WTC11 (cell line): ENCODE measurements around the gene CSF1R. TPM values are rescaled to one million over a fixed set of nuclear protein-coding genes. Genes with fewer than 3 reads are reported as not detected.

Source experiments
- ATAC-seq: fragments of 200-7000 bp; cut with Tn5 transposase; 2 replicates; pipeline ENCODE4 v1.10.0; 2021; ENCODE audit warnings: mild to moderate bottlenecking, moderate library complexity
- CTCF ChIA-PET: fragments of 300-600 bp; sonication (Branson Sonifier 250); formaldehyde crosslinking; loops from one replicate; lab custom pipeline; 2021; ENCODE audit warnings: antibody characterized with exemption; lab: Charles Lee
- POLR2A ChIA-PET: fragments of 350-600 bp; sonication (Branson Sonifier 250); formaldehyde crosslinking; loops from one replicate; lab custom pipeline; 2021; ENCODE audit warnings: antibody characterized with exemption; lab: Charles Lee
- DNase-seq: peaks from one replicate; pipeline ENCODE4 v3.0.0; 2021; ENCODE audit warnings: low spot score
- H3K27ac Mint-ChIP-seq: 2 replicates; pipeline ENCODE4 v1.8.0; 2021; ENCODE audit warnings: mixed read lengths
- H3K27me3 Mint-ChIP-seq: 2 replicates; pipeline ENCODE4 v1.8.0; 2021; ENCODE audit warnings: low read depth, mild to moderate bottlenecking, moderate library complexity, mixed read lengths
- H3K36me3 Mint-ChIP-seq: 2 replicates; pipeline ENCODE4 v1.8.0; 2021; ENCODE audit warnings: mixed read lengths
- H3K4me1 Mint-ChIP-seq: 2 replicates; pipeline ENCODE4 v1.8.0; 2022; ENCODE audit warnings: mixed read lengths
- H3K4me3 Mint-ChIP-seq: 2 replicates; pipeline ENCODE4 v1.8.0; 2021; ENCODE audit warnings: mild to moderate bottlenecking, moderate library complexity, mixed read lengths
- H3K9me3 Mint-ChIP-seq: 2 replicates; pipeline ENCODE4 v1.8.0; 2021; ENCODE audit warnings: mixed read lengths
- CBFB ChIP-seq: sonication (generic); formaldehyde crosslinking; IDR thresholded peaks from 2 replicates; pipeline ENCODE4 v1.8.1; 2022; ENCODE audit warnings: mild to moderate bottlenecking, low read depth, missing genetic modification reagents
- FOXK1 ChIP-seq: sonication (generic); formaldehyde crosslinking; IDR thresholded peaks from 2 replicates; pipeline ENCODE4 v1.8.0; 2022; ENCODE audit warnings: mild to moderate bottlenecking, moderate library complexity, missing genetic modification reagents
- GRHL2 ChIP-seq: fragments of 250-450 bp; sonication (Bioruptor Pico); IDR thresholded peaks from 2 replicates; pipeline ENCODE4 v1.8.0; 2022; ENCODE audit warnings: mild to moderate bottlenecking, moderate library complexity; ENCODE audit not compliant: insufficient replicate concordance, severe bottlenecking
- MXD4 ChIP-seq: fragments of 250-450 bp; sonication (Bioruptor Pico); IDR thresholded peaks from 2 replicates; pipeline ENCODE4 v1.8.0; 2021; ENCODE audit warnings: mild to moderate bottlenecking, moderate library complexity, borderline replicate concordance
- ZNF121 ChIP-seq: sonication (generic); formaldehyde crosslinking; IDR thresholded peaks from 2 replicates; pipeline ENCODE4 v1.8.0; 2023; ENCODE audit warnings: missing genetic modification reagents
- total RNA-seq: library from RNA; stranded (reverse); gene quantifications from 3 replicates; pipeline ENCODE4 v1.2.3, GENCODE V29; 2021
- TF ChIP-seq, protein P1 (sequence below): fragments of 250-450 bp; sonication (Bioruptor Pico); conservative IDR thresholded peaks from 2 replicates; pipeline ENCODE4 v1.9.0; 2021; ENCODE audit warnings: mild to moderate bottlenecking
- TF ChIP-seq, protein P2 (sequence below): sonication (generic); formaldehyde crosslinking; conservative IDR thresholded peaks from 2 replicates; pipeline ENCODE4 v1.8.1; 2023; ENCODE audit warnings: mild to moderate bottlenecking, low read depth, missing genetic modification reagents, moderate library complexity
- TF ChIP-seq, protein P3 (sequence below): sonication (generic); formaldehyde crosslinking; IDR thresholded peaks from 2 replicates; pipeline ENCODE4 v1.8.1; 2023; ENCODE audit warnings: mild to moderate bottlenecking, missing genetic modification reagents
- TF ChIP-seq, protein P4 (sequence below): sonication (generic); formaldehyde crosslinking; IDR thresholded peaks from 2 replicates; pipeline ENCODE4 v1.8.1; 2023; ENCODE audit warnings: mild to moderate bottlenecking, missing genetic modification reagents
- TF ChIP-seq, protein P5 (sequence below): sonication (generic); formaldehyde crosslinking; conservative IDR thresholded peaks from 2 replicates; pipeline ENCODE4 v1.8.1; 2022; ENCODE audit warnings: mild to moderate bottlenecking, missing genetic modification reagents
- TF ChIP-seq, protein P6 (sequence below): sonication (generic); formaldehyde crosslinking; IDR thresholded peaks from 2 replicates; pipeline ENCODE4 v1.8.0; 2022; ENCODE audit warnings: mild to moderate bottlenecking, missing genetic modification reagents
- TF ChIP-seq, protein P7 (sequence below): sonication (generic); formaldehyde crosslinking; IDR thresholded peaks from 2 replicates; pipeline ENCODE4 v1.8.1; 2023; ENCODE audit warnings: mild to moderate bottlenecking, missing genetic modification reagents, moderate library complexity
- TF ChIP-seq, protein P8 (sequence below): fragments of 250-450 bp; sonication (Bioruptor Pico); IDR thresholded peaks from 2 replicates; pipeline ENCODE4 v2.1.2; 2022; ENCODE audit warnings: mild to moderate bottlenecking, moderate library complexity

CSF1R gene
- total RNA-seq, 1 experiment from 2014 or later, result 0.20 TPM

DNA sequence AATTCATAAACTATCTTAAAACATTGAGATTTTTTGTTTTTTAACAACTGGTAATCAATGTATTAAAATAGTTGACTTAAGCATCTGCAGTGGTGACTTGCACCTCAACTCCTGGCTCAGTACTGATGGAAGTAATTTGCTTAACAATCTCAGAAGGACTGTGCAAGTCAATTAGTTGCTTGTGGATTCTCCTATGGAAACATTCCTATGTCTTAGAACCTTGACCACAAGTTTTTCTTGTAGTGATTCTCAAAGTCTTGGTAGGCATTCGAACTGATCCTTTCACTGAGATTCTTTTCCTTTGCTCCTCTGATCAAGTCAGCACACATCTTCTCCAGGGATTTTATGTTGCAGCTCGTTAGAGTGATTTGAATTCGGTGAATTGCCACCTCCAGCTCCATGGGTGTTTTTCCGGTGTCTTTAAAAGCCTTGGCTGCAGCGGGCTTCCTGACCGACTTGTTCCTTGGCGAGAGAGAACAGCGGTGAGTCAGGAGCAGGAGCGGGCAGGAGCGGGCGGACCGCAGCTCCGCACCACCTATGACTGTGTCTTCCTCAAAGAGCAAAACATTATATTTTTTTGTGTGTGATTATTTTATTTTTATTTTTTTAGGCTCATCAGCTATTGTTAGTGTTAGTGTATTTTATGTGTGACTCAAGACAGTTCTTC lies 64.7 kb downstream of the CSF1R start (continued):
- TF ChIP-seq, protein P1, sequence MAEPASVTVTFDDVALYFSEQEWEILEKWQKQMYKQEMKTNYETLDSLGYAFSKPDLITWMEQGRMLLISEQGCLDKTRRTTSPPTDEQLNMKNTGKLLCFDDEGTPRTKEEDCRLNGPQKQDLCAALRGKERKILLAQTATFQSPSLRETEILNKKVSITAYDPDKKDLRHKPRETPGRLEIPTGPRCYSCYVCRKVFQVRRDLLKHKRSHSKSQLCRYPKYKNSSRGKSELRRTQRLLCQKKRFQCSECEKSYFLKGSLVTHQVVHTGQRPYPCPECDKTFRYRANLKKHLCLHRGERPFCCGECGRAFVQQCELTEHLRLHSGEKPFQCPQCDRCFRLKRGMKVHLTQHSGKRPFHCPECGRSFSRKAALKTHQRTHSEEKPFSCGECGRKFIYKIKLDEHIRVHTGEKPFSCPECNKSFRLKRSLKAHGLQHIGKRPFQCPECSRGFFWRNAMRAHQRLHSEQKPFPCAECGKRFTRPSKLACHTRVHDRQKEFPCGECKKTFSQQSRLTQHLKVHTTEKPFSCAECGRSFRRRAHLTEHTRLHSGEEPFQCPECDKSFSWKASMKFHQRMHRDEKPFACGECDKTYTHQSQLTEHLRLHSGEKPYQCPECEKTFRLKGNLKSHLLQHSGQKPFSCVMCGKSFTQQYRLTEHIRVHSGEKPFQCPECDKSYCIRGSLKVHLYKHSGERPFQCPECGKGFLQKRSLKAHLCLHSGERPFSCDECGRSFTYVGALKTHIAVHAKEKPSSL (CRISPR knock-in tag), result no peak
- no peak for TF ChIP-seq ZNF121 (CRISPR knock-in tag)
- no peak for TF ChIP-seq GRHL2

DNA sequence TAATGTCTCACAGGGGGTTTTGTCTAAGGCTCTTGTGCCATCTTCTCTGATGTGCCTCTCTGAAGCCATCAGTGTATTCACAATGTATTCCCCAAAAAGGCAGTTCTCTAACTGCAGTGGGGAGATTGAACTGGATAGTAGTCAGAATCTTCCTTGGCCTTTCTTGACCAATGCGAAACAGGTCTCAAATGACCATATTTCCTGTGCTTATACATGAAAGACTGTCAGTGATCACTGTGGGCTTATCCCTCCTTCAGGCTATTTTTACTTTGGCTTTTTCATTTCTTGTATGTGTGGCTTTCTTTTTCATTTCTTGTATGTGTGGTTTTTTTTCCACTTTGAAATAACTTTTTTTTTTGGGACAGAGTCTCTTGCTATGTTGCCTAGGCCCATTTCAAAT lies 66.1 kb downstream of the CSF1R start:
- Mint-ChIP-seq H3K4me3 (no peak overlapping the region), H3K4me1 (peaks cover 27% of the 10 kb centered on the region)
- POLR2A ChIA-PET, result no interaction called here
- TF ChIP-seq, protein P2, sequence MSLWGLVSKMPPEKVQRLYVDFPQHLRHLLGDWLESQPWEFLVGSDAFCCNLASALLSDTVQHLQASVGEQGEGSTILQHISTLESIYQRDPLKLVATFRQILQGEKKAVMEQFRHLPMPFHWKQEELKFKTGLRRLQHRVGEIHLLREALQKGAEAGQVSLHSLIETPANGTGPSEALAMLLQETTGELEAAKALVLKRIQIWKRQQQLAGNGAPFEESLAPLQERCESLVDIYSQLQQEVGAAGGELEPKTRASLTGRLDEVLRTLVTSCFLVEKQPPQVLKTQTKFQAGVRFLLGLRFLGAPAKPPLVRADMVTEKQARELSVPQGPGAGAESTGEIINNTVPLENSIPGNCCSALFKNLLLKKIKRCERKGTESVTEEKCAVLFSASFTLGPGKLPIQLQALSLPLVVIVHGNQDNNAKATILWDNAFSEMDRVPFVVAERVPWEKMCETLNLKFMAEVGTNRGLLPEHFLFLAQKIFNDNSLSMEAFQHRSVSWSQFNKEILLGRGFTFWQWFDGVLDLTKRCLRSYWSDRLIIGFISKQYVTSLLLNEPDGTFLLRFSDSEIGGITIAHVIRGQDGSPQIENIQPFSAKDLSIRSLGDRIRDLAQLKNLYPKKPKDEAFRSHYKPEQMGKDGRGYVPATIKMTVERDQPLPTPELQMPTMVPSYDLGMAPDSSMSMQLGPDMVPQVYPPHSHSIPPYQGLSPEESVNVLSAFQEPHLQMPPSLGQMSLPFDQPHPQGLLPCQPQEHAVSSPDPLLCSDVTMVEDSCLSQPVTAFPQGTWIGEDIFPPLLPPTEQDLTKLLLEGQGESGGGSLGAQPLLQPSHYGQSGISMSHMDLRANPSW, result no peak
- TF ChIP-seq, protein P3, sequence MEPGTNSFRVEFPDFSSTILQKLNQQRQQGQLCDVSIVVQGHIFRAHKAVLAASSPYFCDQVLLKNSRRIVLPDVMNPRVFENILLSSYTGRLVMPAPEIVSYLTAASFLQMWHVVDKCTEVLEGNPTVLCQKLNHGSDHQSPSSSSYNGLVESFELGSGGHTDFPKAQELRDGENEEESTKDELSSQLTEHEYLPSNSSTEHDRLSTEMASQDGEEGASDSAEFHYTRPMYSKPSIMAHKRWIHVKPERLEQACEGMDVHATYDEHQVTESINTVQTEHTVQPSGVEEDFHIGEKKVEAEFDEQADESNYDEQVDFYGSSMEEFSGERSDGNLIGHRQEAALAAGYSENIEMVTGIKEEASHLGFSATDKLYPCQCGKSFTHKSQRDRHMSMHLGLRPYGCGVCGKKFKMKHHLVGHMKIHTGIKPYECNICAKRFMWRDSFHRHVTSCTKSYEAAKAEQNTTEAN (CRISPR knock-in tag), result no peak
- no peak for TF ChIP-seq MXD4
- TF ChIP-seq, protein P4, sequence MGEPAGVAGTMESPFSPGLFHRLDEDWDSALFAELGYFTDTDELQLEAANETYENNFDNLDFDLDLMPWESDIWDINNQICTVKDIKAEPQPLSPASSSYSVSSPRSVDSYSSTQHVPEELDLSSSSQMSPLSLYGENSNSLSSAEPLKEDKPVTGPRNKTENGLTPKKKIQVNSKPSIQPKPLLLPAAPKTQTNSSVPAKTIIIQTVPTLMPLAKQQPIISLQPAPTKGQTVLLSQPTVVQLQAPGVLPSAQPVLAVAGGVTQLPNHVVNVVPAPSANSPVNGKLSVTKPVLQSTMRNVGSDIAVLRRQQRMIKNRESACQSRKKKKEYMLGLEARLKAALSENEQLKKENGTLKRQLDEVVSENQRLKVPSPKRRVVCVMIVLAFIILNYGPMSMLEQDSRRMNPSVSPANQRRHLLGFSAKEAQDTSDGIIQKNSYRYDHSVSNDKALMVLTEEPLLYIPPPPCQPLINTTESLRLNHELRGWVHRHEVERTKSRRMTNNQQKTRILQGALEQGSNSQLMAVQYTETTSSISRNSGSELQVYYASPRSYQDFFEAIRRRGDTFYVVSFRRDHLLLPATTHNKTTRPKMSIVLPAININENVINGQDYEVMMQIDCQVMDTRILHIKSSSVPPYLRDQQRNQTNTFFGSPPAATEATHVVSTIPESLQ (CRISPR knock-in tag), result no peak
- TF ChIP-seq, protein P5, sequence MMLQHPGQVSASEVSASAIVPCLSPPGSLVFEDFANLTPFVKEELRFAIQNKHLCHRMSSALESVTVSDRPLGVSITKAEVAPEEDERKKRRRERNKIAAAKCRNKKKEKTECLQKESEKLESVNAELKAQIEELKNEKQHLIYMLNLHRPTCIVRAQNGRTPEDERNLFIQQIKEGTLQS (CRISPR knock-in tag), result no peak
- TF ChIP-seq, protein P6, sequence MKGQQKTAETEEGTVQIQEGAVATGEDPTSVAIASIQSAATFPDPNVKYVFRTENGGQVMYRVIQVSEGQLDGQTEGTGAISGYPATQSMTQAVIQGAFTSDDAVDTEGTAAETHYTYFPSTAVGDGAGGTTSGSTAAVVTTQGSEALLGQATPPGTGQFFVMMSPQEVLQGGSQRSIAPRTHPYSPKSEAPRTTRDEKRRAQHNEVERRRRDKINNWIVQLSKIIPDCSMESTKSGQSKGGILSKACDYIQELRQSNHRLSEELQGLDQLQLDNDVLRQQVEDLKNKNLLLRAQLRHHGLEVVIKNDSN, result no peak
- TF ChIP-seq, protein P7, sequence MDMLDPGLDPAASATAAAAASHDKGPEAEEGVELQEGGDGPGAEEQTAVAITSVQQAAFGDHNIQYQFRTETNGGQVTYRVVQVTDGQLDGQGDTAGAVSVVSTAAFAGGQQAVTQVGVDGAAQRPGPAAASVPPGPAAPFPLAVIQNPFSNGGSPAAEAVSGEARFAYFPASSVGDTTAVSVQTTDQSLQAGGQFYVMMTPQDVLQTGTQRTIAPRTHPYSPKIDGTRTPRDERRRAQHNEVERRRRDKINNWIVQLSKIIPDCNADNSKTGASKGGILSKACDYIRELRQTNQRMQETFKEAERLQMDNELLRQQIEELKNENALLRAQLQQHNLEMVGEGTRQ (CRISPR knock-in tag), result no peak
- TF ChIP-seq FOXK1, result no peak
- no peak for TF ChIP-seq CBFB (CRISPR knock-in tag)
- TF ChIP-seq, protein P8, sequence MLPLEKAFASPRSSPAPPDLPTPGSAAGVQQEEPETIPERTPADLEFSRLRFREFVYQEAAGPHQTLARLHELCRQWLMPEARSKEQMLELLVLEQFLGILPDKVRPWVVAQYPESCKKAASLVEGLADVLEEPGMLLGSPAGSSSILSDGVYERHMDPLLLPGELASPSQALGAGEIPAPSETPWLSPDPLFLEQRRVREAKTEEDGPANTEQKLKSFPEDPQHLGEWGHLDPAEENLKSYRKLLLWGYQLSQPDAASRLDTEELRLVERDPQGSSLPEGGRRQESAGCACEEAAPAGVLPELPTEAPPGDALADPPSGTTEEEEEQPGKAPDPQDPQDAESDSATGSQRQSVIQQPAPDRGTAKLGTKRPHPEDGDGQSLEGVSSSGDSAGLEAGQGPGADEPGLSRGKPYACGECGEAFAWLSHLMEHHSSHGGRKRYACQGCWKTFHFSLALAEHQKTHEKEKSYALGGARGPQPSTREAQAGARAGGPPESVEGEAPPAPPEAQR (CRISPR knock-in tag), result no peak
- TF ChIP-seq, all 79 proteins: peak for 0
- Mint-ChIP-seq H3K27ac (peak overlapping the region; percentile 92), H3K9me3 (peaks cover 14% of the 10 kb centered on the region), H3K27me3 (no peaks in the 10 kb centered on the region), H3K36me3 (peaks cover 78% of the 10 kb centered on the region)
- CTCF ChIA-PET, result interaction anchor here (1.1 kb wide), 1 partner anchor 14 kb away, joined by 6 read pairs; no protein-coding TSS in a partner anchor
- ATAC-seq (no peak), DNase-seq (no peak)
